ENCODE data around the gene ALOX5AP.

The ALOX5AP gene

GRCh38 chr13:30773561-30773960 is 38.2 kb downstream of the ALOX5AP start:
- DNase-seq, result no peak

DNA sequence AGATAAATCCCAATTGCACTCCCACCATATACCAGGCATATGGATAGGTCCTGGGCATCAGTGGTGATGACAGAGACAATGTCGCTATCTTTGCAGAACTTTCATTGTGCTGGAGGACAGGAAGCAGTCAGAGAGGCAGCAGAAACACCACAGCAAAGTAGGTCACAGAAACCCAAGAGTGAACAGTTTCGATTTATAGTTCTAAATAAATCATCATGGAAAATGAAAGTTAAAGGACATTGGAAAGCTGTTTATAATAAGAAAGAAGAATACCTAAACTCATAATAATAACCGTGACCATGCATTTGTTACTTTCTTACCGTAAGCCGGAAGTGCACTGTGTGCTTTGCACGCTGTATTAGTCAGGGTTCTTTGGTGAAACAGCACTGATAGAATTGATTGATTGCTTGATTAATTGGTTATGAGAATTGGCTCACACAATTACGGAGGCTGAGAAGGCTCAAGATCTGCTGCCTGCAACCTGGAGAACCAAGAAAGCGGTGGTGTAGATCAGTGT is 38.9 kb downstream of the ALOX5AP start:
- DNase-seq, result no peak

DNA sequence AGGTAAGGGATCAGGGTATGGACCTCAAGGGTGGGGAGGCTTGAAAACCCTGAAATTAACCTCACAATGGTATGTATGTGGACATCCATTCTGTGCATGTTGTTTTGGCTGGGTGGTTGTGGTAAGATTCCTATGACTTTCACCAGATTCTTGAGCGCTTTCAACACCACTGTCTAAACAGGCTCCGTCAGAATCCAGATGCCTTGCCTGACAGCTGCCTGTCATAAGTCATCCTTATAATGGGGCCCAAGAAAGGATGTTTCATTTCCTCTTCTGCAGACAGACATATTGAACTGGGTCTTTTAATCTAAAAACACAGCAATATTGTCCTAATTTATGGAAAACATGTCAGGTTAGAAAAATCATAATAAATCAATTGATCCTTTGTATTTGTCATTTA is 41.3 kb downstream of the ALOX5AP start:
- DNase-seq, result no peak

DNA sequence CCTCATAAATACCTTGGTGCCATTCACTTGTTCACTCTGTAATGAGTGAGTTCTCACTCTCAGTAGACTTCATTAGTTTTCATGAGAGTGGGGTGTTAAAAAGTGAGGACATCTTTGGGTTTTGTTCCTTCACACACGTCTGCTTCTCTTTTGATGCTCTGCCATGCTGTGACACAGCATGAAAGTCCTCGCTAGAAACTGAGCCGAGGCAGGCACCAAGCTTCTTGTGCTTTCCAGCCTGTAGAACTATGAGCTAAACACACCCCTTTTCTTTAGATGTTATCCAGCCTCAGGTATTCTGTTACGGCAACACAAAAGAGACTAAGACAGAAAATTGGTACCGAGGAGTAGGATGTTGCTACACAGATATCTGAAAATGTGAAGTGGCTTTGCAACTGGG is 43.7 kb downstream of the ALOX5AP start:
- no peak for DNase-seq

GRCh38 chr13:30779608-30780007 is 44.3 kb downstream of the ALOX5AP start:
- no peak for DNase-seq

DNA sequence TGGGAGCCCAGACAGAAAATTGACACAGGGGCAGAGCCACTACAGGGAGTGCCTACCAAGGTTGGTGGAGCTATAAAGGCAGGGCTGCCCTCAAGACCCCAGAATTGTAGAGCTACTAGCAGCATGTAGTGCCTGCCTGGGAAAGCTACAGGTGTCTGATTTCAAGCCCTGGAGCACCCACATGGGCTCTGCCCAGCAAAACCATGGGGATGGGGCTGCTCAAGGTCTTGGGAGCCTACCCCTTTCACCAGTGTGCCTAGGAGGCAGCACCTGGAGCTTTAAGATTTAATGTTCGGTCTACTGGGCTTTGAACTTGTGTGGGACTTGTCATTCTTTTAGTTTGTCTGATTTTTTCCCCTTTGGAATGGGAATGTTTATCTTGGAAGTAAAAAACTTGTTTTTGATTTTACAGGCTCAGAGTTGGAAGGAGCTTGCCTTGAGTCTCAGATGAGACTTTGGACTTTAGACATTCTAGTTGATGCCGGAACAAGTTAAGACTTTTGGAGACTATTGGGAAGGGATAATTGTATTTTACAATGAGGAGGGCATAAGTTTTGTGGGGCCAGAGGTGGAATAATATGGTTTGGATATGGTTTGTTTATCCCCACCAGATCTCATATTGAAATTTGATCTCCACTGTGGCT is 45.1 kb downstream of the ALOX5AP start:
- no peak for DNase-seq

DNA sequence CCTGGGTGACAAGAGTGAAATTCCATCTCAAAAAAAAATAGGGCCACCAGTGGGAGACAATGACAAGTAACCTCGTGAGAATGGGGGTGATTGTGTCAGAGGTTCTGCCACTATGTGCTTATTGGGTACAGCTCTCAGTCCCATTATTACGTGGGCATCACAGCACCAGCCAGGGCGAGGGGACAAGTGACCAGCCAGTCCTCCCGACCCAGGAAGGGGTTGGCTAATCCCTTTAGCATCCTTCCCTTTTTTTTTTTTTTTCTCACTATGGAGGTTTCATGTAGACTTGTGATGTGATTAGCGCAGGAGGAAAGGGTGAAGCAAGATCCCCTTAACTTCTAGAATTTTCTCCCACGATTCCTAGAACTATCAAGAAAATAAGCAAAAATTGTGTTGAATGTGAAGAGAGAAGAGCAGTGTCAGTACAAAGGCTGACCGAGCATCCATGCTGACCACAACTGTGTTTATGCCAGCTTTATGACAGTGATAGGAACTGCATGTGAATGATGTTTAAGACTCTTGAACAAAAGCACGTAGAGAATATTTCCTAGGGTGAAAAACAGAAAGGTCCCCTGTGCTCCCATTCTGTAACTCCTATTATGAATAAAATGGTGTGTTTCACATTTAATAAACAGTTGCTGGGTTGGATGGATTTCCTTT is 50.0 kb downstream of the ALOX5AP start:
- DNase-seq, result no peak

DNA sequence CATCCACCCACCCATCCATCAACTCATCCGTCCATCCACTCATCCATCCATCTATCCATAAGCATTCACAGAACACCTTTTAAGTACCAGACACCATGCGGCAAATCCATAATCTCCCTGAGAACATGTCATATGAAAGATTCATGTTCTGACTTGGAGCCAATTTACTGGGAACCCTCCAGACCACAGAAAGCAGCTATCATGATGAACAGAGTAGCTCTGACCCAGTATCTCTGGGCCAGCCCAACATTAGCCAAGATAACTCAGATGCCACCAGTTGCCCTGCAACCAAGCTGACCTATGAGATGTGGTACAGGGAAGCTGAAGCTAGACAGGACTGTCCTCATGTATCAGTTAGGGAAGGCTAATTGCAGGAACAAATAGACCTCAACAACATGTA is 51.3 kb downstream of the ALOX5AP start:
- no peak for DNase-seq

DNA sequence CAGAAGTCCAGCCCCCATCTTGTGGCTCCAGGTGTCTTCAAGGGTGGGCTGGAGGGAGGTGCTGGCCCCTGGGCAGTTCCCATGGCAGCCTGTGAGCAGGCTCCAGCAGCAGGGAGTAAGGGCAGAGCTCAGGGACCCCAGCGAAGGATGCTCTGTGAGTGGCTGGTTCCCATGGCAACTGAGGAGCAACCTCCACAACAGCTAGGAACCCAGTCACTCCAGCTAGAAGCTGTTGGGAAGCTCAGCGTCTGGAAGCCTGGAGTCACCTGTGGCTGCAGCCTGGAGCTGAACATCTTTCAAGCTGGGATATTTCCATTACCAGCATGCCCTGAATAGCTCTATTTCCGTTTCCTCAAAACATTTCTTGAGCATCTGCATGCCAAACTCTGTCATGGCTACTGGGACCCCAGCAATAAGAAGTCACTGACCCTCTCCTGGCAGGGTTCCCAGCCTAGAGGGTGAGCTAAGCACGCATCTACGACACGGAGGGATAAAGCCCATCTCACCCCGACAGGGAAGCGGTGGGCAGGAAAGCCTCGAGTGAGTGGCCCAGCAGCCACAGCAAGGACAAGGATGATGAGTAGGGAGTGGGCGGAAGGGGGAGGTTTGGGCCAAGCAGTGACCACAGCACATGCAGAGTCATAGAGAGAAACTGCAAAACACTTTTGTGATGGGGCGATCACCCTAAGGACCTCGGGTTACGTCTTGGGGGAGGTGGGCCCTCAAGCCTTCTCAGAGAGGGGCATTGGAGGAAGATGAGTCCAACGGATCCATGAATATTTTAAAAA is 52.6 kb downstream of the ALOX5AP start:
- no peak for DNase-seq

- DNase-seq, result no peak
Observed at GRCh38 chr13:30789166-30789862, 54.0 kb downstream of the ALOX5AP start.

- no peak for DNase-seq
Observed at GRCh38 chr13:30790592-30790991, 55.2 kb downstream of the ALOX5AP start.

DNA sequence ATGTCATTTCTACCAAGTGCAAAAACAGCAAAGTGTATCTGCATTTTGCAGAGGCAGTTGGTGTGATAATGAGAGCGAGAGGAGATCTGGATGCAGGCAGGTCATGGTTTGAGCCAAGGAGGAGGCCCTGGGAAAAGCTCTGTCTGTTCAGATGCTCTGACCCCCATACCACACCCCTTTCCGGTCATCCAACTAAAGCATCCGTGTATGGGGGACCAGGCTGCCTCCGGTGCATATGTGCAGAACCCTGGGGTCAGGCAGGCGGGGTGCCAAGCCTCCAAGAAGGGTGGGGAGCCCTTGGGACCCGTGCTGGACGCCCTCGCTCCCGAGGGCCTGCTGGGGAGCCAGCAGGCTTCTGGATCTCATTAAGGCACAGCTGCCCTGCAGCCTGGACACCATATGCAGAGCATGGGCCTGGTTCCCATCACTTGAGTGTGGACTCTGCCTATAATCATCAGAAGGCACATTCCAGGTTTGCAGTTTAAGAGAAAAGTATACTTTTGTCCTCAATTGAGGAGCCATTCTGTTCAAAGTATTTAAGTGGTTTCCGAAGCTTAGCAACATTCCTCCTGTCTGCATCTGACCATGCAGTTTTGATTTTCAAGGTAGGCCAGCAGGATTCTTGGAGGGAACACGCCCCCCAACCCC is 56.1 kb downstream of the ALOX5AP start:
- DNase-seq, result no peak

DNA sequence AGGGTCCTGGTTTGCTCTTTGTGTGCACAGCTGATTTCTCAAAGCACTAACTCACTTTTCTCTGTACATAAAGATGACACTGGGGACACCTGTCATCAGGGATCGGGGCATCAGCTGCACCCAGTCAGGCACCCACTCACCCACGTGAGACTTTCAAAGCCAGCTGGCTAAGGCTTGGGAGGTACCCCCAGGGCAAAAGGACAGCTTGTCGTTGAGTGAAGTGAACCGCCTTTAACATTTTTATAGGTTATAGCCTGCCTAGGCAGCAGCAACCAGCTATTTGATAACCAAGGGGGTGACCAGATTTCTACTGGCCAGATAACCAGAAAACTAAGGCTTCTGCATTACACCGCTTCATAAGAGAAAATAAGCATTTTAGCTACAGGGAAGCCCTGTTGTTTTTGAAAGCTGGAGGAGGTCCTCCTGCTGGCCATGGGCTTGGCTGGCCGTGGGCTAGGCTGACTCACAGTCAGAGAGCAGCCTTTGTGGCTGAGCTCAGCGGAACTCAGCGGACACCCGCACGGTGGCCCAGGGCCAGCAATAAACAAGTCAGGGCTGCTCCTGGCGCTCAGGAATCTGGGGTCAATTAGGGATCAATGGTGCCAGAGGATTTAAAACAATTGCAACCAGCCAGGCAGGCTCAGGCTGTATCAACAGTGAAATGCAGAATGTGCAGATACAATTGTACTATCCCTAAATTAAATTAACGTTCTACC is 57.1 kb downstream of the ALOX5AP start:
- no peak for DNase-seq

GRCh38 chr13:30796132-30796572 is 60.8 kb downstream of the ALOX5AP start:
- peak in 1 of 2 experiments; percentile 48 for DNase-seq

DNA sequence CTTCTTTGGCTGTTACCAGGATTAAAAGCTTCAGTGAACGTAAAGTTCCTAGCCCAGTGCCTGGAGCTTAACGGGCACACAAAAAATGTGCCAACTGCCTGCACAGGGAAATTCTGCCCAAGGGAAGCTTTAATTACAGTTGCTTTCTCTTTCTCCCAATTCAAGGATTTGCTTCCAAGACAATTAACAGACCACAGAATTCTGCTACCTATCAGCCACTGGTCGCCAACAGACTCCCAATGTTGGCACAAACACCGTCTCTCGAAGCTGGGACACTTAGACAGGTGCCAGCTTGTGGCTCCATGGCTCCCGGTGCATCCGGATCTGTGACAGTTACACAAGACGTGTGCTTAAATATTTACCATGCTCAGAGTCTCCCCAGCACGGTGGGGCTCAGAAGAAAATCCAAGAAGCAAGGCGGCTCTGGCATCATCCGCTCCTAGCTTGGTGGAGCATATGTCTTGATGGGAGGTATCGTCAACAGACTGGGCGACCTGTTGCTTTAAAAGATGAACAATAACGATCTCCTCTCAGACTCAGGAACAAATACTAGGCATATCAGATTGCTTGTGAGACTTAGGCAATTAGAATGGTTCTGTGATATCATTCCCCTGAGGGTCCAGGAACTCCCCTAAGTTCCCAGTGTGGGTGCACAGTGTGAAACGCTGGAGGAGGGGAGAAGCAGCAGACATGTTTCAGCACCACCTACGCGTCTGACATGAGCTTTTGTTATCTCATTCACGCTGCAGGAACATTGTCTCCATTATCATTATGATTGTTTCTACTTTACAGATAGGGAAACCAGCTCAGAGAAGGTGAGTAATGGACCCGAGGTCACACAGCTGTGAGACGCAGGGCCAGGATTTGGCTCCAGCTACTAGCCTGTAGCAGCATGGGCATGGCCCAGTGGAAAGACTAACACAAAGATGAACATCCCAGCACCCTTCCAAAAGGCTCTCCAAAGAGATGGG is 61.6 kb downstream of the ALOX5AP start:
- no peak for DNase-seq

DNA sequence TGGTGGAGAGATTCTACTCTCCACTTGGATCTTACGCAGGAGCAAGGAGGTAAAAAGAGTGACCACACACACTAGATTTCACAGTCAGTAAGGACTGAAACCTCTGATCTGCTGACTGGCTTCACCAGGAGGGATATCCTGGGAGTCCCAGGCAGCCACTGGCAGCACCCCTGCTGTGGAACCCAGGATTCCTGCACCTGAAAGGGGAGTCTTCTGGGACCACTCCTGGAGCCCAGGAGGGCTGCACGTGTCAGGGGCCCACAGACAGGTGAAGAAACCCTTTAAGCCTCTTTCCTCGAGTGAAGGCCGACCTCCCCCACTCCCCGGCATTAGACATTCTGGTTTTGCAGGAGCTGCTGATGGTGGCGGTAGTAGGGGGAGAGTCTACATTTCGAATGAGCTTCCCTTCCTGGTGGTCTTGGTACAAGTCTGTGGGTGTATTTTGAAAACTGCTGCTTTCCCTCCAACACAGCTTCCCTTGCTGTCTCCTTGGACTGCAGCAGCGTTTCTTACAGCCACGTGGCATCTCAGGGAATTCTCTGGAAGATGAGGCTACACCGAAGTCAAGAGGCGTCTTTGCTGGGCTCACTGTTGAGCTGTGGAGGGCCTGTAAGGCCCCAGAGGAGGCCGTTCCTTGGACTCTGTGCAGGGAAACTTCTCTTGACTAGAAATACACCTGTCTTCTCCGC is 62.6 kb downstream of the ALOX5AP start:
- no peak for DNase-seq

DNA sequence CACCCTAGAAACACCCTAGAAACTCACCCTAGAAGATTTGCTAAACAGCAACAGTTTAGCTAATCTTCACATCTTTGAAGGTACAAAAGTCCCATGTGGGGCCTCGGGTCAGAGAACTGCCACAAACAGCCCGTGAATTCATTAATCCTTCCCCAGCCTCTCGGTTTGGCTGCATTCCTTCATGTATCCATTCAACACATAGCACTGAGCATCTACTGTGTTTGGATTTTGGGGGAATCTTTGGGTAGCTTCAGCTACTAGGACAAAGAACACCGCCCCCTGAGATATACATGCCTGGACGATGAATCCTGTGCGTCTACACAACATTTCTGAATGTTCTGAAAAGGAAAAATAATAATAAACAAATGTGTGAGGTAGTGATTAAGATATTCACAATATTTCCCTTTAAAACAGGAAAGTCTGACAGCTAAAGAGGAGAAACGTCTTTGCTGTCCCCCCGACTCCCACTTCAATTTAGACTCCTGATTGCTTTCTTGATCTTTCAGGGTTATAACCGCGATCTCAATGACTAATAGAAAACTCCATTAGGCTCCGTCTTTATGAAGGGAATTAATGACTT is 63.5 kb downstream of the ALOX5AP start:
- DNase-seq, result no peak

GRCh38 chr13:30799356-30799824 is 64.0 kb downstream of the ALOX5AP start:
- no peak for DNase-seq

- no peak for DNase-seq
Observed at GRCh38 chr13:30800107-30800506, 64.8 kb downstream of the ALOX5AP start.

- no peak for DNase-seq
Observed at GRCh38 chr13:30802501-30802900, 67.2 kb downstream of the ALOX5AP start.

All from NCI-H526 (cell line).